Trophoblast cell (in vitro differentiated cells and primary cell): Measurements from ENCODE around the gene BIVM.

ENCODE experiments used
- DNase-seq, 2 donors: peaks; one replicate each; pipeline ENCODE4 v3.0.0-alpha.2; 2016
- H2AFZ ChIP-seq: 2 replicates; pipeline ENCODE4 v1.6.1; 2013; ENCODE audit warnings: low read length, moderate library complexity, mild to moderate bottlenecking; ENCODE audit not compliant: insufficient read depth, poor library complexity
- H2AK5ac ChIP-seq: 2 replicates; pipeline ENCODE4 v1.6.1; 2013; ENCODE audit warnings: mild to moderate bottlenecking, low read length
- H2BK120ac ChIP-seq: 2 replicates; pipeline ENCODE4 v1.6.1; 2013; ENCODE audit warnings: low read length, mild to moderate bottlenecking, moderate library complexity; ENCODE audit not compliant: insufficient read depth, poor library complexity
- H2BK12ac ChIP-seq: 2 replicates; pipeline ENCODE4 v1.6.1; 2013; ENCODE audit warnings: mild to moderate bottlenecking, low read length, moderate library complexity
- H2BK5ac ChIP-seq: 2 replicates; pipeline ENCODE4 v1.6.1; 2013; ENCODE audit warnings: low read length, low read depth, moderate library complexity, mild to moderate bottlenecking; ENCODE audit not compliant: poor library complexity
- H3K14ac ChIP-seq: 2 replicates; pipeline ENCODE4 v1.6.1; 2013; ENCODE audit warnings: mild to moderate bottlenecking, low read length
- H3K18ac ChIP-seq: 2 replicates; pipeline ENCODE4 v1.6.1; 2013; ENCODE audit warnings: mild to moderate bottlenecking, low read length
- H3K23ac ChIP-seq: 2 replicates; pipeline ENCODE4 v1.6.1; 2013; ENCODE audit warnings: low read length
- H3K27ac ChIP-seq: 2 replicates; pipeline ENCODE4 v1.5.1; 2013; ENCODE audit warnings: low read depth, mild to moderate bottlenecking, inconsistent platforms, low read length, moderate library complexity
- H3K27me3 ChIP-seq: 2 replicates; pipeline ENCODE4 v1.6.1; 2013; ENCODE audit warnings: inconsistent platforms, mild to moderate bottlenecking, low read length, moderate library complexity; ENCODE audit not compliant: insufficient read depth
- H3K36me3 ChIP-seq, 2 experiments: 1 replicate in 1 of 2; 2 replicates in 1 of 2; pipeline ENCODE4 v1.6.1; 2013; ENCODE audit warnings: low read length in 2 of 2, mild to moderate bottlenecking in 2 of 2, moderate library complexity in 1 of 2; ENCODE audit not compliant: insufficient read depth in 2 of 2, control insufficient read depth in 1 of 2
- H3K4ac ChIP-seq: 2 replicates; pipeline ENCODE4 v1.6.1; 2013; ENCODE audit warnings: low read depth, mild to moderate bottlenecking, low read length, moderate library complexity
- H3K4me1 ChIP-seq, 2 experiments: 1 replicate in 1 of 2; 2 replicates in 1 of 2; pipeline ENCODE4 v1.6.1; 2013; ENCODE audit warnings: low read length in 2 of 2, mild to moderate bottlenecking in 2 of 2, moderate library complexity in 1 of 2; ENCODE audit not compliant: insufficient read depth in 2 of 2, control insufficient read depth in 1 of 2
- H3K4me2 ChIP-seq: 2 replicates; pipeline ENCODE4 v1.6.1; 2013; ENCODE audit warnings: inconsistent platforms, mild to moderate bottlenecking, low read length, moderate library complexity
- H3K4me3 ChIP-seq: 2 replicates; pipeline ENCODE4 v1.5.1; 2013; ENCODE audit warnings: mild to moderate bottlenecking, low read depth, low read length, inconsistent platforms
- H3K79me1 ChIP-seq: one replicate; pipeline ENCODE4 v1.6.1; 2013; ENCODE audit warnings: low read length
- H3K79me2 ChIP-seq: 2 replicates; pipeline ENCODE4 v1.6.1; 2013; ENCODE audit warnings: low read length, mild to moderate bottlenecking; ENCODE audit not compliant: control insufficient read depth, insufficient read depth, poor library complexity
- H3K9ac ChIP-seq: 2 replicates; pipeline ENCODE4 v1.6.1; 2013; ENCODE audit warnings: mild to moderate bottlenecking, low read length
- H3K9me3 ChIP-seq: 2 replicates; pipeline ENCODE4 v1.6.1; 2013; ENCODE audit warnings: low read depth, mild to moderate bottlenecking, control low read depth, inconsistent platforms, low read length; ENCODE audit not compliant: insufficient read depth
- H4K12ac ChIP-seq: 2 replicates; pipeline ENCODE4 v1.6.1; 2013; ENCODE audit warnings: low read depth, mild to moderate bottlenecking, low read length, moderate library complexity
- H4K8ac ChIP-seq: 2 replicates; pipeline ENCODE4 v1.6.1; 2013; ENCODE audit warnings: low read depth, mild to moderate bottlenecking, low read length, moderate library complexity
- H4K91ac ChIP-seq: one replicate; pipeline ENCODE4 v1.6.1; 2013; ENCODE audit warnings: low read depth, mild to moderate bottlenecking, low read length, moderate library complexity
- WGBS: extraction: QIAGEN DNeasy Blood & Tissue Kit; methylation state at CpG from one replicate; pipeline ENCODE4 v1.1.7; 2013; ENCODE audit warnings: missing lambda C conversion rate; ENCODE audit not compliant: insufficient read length, insufficient coverage; ENCODE audit errors: extremely low coverage; 5-methylcytosine and 5-hydroxymethylcytosine counted together

BIVM gene

GRCh38 chr13:102814025-102814607 is 15.2 kb downstream of the BIVM start:
- peaks cover 0 to 2% of the 10 kb centered on the region in 2 experiments for H3K4me1 ChIP-seq
- H2AFZ ChIP-seq: no peak overlapping the region
- no peaks in the 10 kb centered on the region for H3K79me2 ChIP-seq
- H3K4ac ChIP-seq: no peak overlapping the region
- no peak overlapping the region for H3K18ac ChIP-seq
- H3K9ac ChIP-seq: no peak overlapping the region
- no peak overlapping the region for H2BK5ac ChIP-seq
- no peaks in the 10 kb centered on the region for H3K27me3 ChIP-seq
- no peak for DNase-seq
- no peak overlapping the region for H3K23ac ChIP-seq
- H4K12ac ChIP-seq: no peak overlapping the region
- H2AK5ac ChIP-seq: no peak overlapping the region
- no peak overlapping the region for H3K27ac ChIP-seq
- H2BK120ac ChIP-seq: peak overlapping the region; percentile 4
- WGBS: no CpG with 5 or more reads among the region's 7 CpGs
- no peak overlapping the region for H4K91ac ChIP-seq
- no peak overlapping the region for H3K14ac ChIP-seq
- H3K36me3 ChIP-seq: peaks cover 1 to 3% of the 10 kb centered on the region in 2 experiments
- no peaks in the 10 kb centered on the region for H3K9me3 ChIP-seq
- H3K4me2 ChIP-seq: no peak overlapping the region
- H3K4me3 ChIP-seq: no peak overlapping the region
- peaks cover 3% of the 10 kb centered on the region for H3K79me1 ChIP-seq
- H2BK12ac ChIP-seq: peak overlapping the region; percentile 9
- H4K8ac ChIP-seq: no peak overlapping the region

- H2AK5ac ChIP-seq: no peak overlapping the region
- H2AFZ ChIP-seq: no peak overlapping the region
- no peaks in the 10 kb centered on the region for H3K27me3 ChIP-seq
- peaks cover 1 to 3% of the 10 kb centered on the region in 2 experiments for H3K36me3 ChIP-seq
- H3K4me1 ChIP-seq: peaks cover 0 to 2% of the 10 kb centered on the region in 2 experiments
- no peak overlapping the region for H4K8ac ChIP-seq
- H4K12ac ChIP-seq: no peak overlapping the region
- H3K14ac ChIP-seq: no peak overlapping the region
- H3K79me1 ChIP-seq: peaks cover 3% of the 10 kb centered on the region
- no peak overlapping the region for H2BK5ac ChIP-seq
- no peak overlapping the region for H2BK120ac ChIP-seq
- H3K9me3 ChIP-seq: no peaks in the 10 kb centered on the region
- H4K91ac ChIP-seq: no peak overlapping the region
- H3K27ac ChIP-seq: no peak overlapping the region
- H3K4me3 ChIP-seq: no peak overlapping the region
- no peak overlapping the region for H3K23ac ChIP-seq
- no peak overlapping the region for H3K4me2 ChIP-seq
- H3K4ac ChIP-seq: no peak overlapping the region
- no peak overlapping the region for H3K18ac ChIP-seq
- H3K9ac ChIP-seq: no peak overlapping the region
- DNase-seq: peak; percentile 4 to 45
- H3K79me2 ChIP-seq: no peaks in the 10 kb centered on the region
- no CpG with 5 or more reads among the region's 6 CpGs for WGBS
- no peak overlapping the region for H2BK12ac ChIP-seq
These were observed 15.9 kb downstream of the BIVM start for GRCh38 chr13:102814793-102815192.

- no peak overlapping the region for H2BK120ac ChIP-seq
- H3K27ac ChIP-seq: no peak overlapping the region
- no peak overlapping the region for H2BK5ac ChIP-seq
- H2AFZ ChIP-seq: no peak overlapping the region
- no peak overlapping the region for H3K23ac ChIP-seq
- no peaks in the 10 kb centered on the region for H3K27me3 ChIP-seq
- H3K14ac ChIP-seq: no peak overlapping the region
- peaks cover 0 to under 1% of the 10 kb centered on the region in 2 experiments for H3K36me3 ChIP-seq
- no peak overlapping the region for H3K4me3 ChIP-seq
- H3K9ac ChIP-seq: no peak overlapping the region
- no peak overlapping the region for H3K18ac ChIP-seq
- WGBS: no CpG with 5 or more reads among the region's 5 CpGs
- no peak overlapping the region for H2BK12ac ChIP-seq
- H4K91ac ChIP-seq: no peak overlapping the region
- H3K4ac ChIP-seq: no peak overlapping the region
- no peak overlapping the region for H4K8ac ChIP-seq
- DNase-seq: no peak
- H4K12ac ChIP-seq: no peak overlapping the region
- H3K4me1 ChIP-seq: peaks cover 0 to 2% of the 10 kb centered on the region in 2 experiments
- no peaks in the 10 kb centered on the region for H3K9me3 ChIP-seq
- no peak overlapping the region for H3K4me2 ChIP-seq
- H2AK5ac ChIP-seq: no peak overlapping the region
- H3K79me1 ChIP-seq: peaks cover 3% of the 10 kb centered on the region
- no peaks in the 10 kb centered on the region for H3K79me2 ChIP-seq
These were observed 16.9 kb downstream of the BIVM start for GRCh38 chr13:102815788-102816187.

GRCh38 chr13:102816708-102817107 is 17.8 kb downstream of the BIVM start:
- Histone ChIP-seq H3K79me2 (no peaks in the 10 kb centered on the region), H4K12ac (no peak overlapping the region), H3K79me1 (peaks cover 3% of the 10 kb centered on the region), H2AK5ac (no peak overlapping the region), H3K27me3 (no peaks in the 10 kb centered on the region), H3K9ac (no peak overlapping the region), H4K91ac (no peak overlapping the region), H3K4me2 (no peak overlapping the region), H3K4me3 (no peak overlapping the region), H3K4me1 (peaks cover 0 to 2% of the 10 kb centered on the region in 2 experiments), H4K8ac (no peak overlapping the region), H3K23ac (no peak overlapping the region), H2BK120ac (no peak overlapping the region), H3K18ac (no peak overlapping the region), H3K9me3 (no peaks in the 10 kb centered on the region), H3K14ac (no peak overlapping the region), H3K36me3 (no peaks in the 10 kb centered on the region), H2BK5ac (no peak overlapping the region), H2AFZ (no peak overlapping the region), H3K27ac (no peak overlapping the region), H3K4ac (no peak overlapping the region), H2BK12ac (no peak overlapping the region)
- DNase-seq: peak in 1 of 2 donors; percentile 18
- WGBS: no CpG with 5 or more reads among the region's 4 CpGs
